GM10847 (cell line): ENCODE measurements around the gene BSG.

Experiments
- POLR2A ChIP-seq: IDR thresholded peaks from 2 replicates; pipeline ENCODE4 v1.6.1; 2011; ENCODE audit not compliant: insufficient read length; ENCODE audit errors: extremely low read depth

BSG gene

GRCh38 chr19:613732-614567 is 41.6 kb downstream of the BSG start:
- no peak for TF ChIP-seq POLR2A

- TF ChIP-seq POLR2A = no peak
These were observed 43.2 kb downstream of the BSG start for GRCh38 chr19:615619-616018.

- no peak for TF ChIP-seq POLR2A
These were observed 43.8 kb downstream of the BSG start for GRCh38 chr19:616062-616700.

GRCh38 chr19:616747-617526 is 44.5 kb downstream of the BSG start:
- TF ChIP-seq POLR2A = no peak

- no peak for TF ChIP-seq POLR2A
These were observed 45.3 kb downstream of the BSG start for GRCh38 chr19:617551-618246.

- TF ChIP-seq POLR2A = no peak
These were observed 45.8 kb downstream of the BSG start for GRCh38 chr19:618247-618619.

GRCh38 chr19:618674-619285 is 46.4 kb downstream of the BSG start:
- no peak for TF ChIP-seq POLR2A

- TF ChIP-seq POLR2A = no peak
These were observed 47.0 kb downstream of the BSG start for GRCh38 chr19:619286-620002.

GRCh38 chr19:620166-620862 is 47.9 kb downstream of the BSG start:
- no peak for TF ChIP-seq POLR2A

GRCh38 chr19:621819-622218 is 49.4 kb downstream of the BSG start:
- no peak for TF ChIP-seq POLR2A

- TF ChIP-seq POLR2A = no peak
These were observed 50.3 kb downstream of the BSG start for GRCh38 chr19:622666-623065.

GRCh38 chr19:623175-623916 is 51.0 kb downstream of the BSG start:
- no peak for TF ChIP-seq POLR2A

GRCh38 chr19:623974-624373 is 51.6 kb downstream of the BSG start:
- no peak for TF ChIP-seq POLR2A

GRCh38 chr19:624433-625109 is 52.2 kb downstream of the BSG start:
- no peak for TF ChIP-seq POLR2A
